Activated naive CD8-positive, alpha-beta T cell (primary cell): ENCODE measurements around the gene RNF152.

Source experiments
- H3K27ac Mint-ChIP-seq: one replicate; pipeline ENCODE4 v1.8.0; 2021; ENCODE audit warnings: mixed read lengths
- H3K27me3 Mint-ChIP-seq: one replicate; pipeline ENCODE4 v1.8.0; 2021; ENCODE audit warnings: mixed read lengths
- H3K36me3 Mint-ChIP-seq: one replicate; pipeline ENCODE4 v1.8.0; 2021; ENCODE audit warnings: mixed read lengths
- H3K4me1 Mint-ChIP-seq: one replicate; pipeline ENCODE4 v1.8.0; 2021; ENCODE audit warnings: low read depth, mixed read lengths
- H3K4me3 Mint-ChIP-seq: one replicate; pipeline ENCODE4 v1.8.0; 2021; ENCODE audit warnings: mild to moderate bottlenecking, mixed read lengths
- H3K9me3 Mint-ChIP-seq: one replicate; pipeline ENCODE4 v1.8.0; 2021; ENCODE audit warnings: low read depth, mixed read lengths

Gene RNF152

DNA sequence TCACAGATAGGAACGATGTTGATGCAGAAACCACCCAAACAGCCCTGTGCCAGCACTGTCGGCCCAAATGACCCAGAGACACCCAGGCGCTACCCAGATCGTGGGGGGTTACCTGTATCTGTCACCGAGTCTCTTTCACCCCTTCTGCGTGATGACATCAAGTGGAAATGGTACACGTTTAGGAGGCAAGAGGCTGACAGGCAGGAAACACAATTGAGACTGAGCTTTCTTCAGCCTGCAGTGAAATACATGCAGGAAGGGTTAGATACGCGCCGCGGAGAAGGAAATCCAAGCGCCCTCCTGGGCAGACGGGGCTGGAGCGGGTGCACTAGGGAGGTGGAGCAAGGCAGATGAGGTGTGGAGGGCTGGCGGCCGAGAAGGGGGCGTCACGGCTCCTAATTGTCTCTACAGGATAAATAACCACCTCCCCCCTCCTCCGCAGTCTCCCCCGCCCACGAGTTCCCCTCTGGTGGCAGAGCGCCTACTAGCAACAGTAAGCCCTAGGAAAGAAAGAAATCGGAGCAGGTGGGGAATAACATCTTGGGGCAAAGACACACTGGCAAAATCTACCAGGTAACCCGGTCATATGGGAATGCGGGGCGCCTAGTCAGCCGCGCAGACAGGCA lies at the start of gene RNF152:
Gene RNF152, minus strand, starts transcription at position 325 of the 626 bp plus-strand sequence. CDS start 76,544 bp downstream, outside the sequence.
- Mint-ChIP-seq H3K4me3 (peak within 1 kb of the TSS; percentile 88), H3K36me3 (no peaks in the 10 kb centered on the region), H3K27me3 (peaks cover 18% of the 10 kb centered on the region), H3K27ac (peak within 1 kb of the TSS; percentile 16), H3K4me1 (peaks cover 10% of the 10 kb centered on the region), H3K9me3 (no peaks in the 10 kb centered on the region)

- Mint-ChIP-seq H3K27ac (no peak overlapping the region), H3K36me3 (peaks cover 3% of the 10 kb centered on the region), H3K27me3 (peaks cover 1% of the 10 kb centered on the region), H3K4me1 (peaks cover 15% of the 10 kb centered on the region), H3K9me3 (peaks cover 4% of the 10 kb centered on the region), H3K4me3 (peak overlapping the region; percentile 2)
These were observed 49.2 kb upstream of the RNF152 start for GRCh38 chr18:61941948-61942471.

- Mint-ChIP-seq H3K27ac (no peak overlapping the region), H3K27me3 (peaks cover 5% of the 10 kb centered on the region), H3K9me3 (peaks cover 4% of the 10 kb centered on the region), H3K36me3 (peaks cover 2% of the 10 kb centered on the region), H3K4me3 (no peak overlapping the region), H3K4me1 (peaks cover 15% of the 10 kb centered on the region)
These were observed 46.4 kb upstream of the RNF152 start for GRCh38 chr18:61939046-61939674.

DNA sequence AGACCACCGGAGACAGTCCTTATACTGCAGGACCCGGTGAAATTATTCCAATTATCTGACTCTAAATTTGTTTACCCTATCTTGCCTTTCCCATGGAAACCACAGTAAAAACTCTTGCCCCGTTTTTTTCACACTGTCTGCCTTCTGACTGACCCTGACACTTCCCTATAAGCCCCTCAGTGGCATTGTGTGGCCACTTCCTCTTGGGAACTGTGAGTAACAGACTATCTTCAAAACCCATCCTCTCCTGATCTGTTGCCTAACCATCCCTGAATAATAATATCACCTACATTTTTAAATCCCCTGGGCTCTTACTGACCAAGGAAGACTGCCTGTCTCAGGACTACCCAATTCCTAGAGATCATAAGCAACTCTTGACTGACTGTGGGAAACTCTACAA lies 42.6 kb upstream of the RNF152 start:
- H3K36me3 Mint-ChIP-seq, result no peaks in the 10 kb centered on the region

DNA sequence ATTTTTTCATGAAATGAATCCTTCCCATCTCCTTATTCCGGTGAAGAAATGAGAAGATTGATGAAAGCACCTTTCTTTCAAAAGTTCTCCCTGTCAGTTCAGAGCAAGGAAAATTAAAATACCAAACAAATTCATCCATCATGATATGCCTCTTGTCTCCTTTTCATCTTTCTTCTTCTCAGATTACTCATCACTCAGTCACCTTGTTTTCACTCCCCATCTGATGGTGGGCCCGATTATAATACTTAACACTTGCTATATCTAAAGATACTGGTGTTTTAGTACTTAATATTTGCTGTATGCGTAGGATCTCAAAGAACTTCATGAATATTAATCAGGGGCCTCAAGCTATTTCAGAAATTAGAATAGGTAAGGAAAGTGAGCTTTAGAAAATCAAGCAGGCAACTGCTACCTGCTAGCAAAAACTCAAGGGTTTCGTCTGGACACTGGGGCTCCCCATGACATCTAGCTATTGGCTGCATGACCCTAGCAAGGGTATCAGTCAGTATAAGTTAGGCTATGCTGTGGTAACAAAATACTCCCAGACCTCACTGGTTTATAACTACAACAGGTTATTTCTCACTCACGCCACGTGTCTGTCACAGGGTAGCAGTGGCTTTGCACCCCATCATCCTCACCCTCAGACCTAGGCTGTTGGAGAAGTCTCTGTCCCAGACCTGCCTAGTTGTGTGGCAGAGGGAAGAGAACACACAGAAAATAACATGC lies 39.0 kb upstream of the RNF152 start:
- Mint-ChIP-seq H3K27ac (no peak overlapping the region), H3K4me3 (no peak overlapping the region), H3K9me3 (peaks cover 4% of the 10 kb centered on the region), H3K27me3 (peaks cover 9% of the 10 kb centered on the region), H3K4me1 (peaks cover 11% of the 10 kb centered on the region), H3K36me3 (no peaks in the 10 kb centered on the region)

More for the DNA sequence above, 42.6 kb upstream of the RNF152 start:
- Mint-ChIP-seq H3K4me1 (no peaks in the 10 kb centered on the region), H3K4me3 (no peak overlapping the region), H3K9me3 (no peaks in the 10 kb centered on the region), H3K27me3 (peaks cover 11% of the 10 kb centered on the region), H3K27ac (no peak overlapping the region)

DNA sequence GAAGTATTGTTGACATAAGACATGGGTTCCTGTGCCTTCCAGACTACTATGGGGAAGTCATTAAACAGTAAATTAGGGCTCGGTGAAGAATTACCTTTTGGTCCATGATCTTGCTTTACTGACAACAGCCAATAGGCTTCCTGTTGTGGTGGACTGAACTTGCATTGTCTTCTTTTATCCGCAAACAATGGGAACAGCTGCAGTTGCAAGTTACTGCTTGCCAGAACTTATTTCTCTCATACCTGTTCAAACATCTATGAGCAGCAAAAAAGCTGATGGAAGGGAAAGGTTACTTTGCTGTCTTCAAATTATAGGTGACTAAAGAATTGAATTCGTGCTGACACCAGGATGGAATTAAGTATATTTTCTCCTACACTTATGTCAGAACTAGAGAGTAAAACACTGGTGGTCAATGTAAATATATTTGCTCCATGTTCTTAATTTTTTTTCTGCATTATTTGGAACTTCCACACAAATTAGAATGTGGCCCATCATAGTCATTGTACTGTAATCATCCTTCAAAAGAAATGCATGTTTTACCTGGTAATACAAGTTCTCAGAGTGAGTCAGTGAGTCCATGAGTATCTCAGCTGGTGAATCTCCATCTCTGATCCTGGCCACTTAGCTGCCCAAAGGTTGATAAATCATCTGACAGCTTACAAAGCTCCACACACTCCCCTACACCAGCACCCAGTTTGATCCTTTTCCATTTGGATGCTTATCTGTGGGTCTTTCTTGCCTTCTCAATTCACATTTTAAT lies 37.3 kb upstream of the RNF152 start:
- Mint-ChIP-seq H3K27me3 (peaks cover 8% of the 10 kb centered on the region), H3K27ac (no peak overlapping the region), H3K4me3 (no peak overlapping the region), H3K9me3 (peaks cover 4% of the 10 kb centered on the region), H3K36me3 (peaks cover 2% of the 10 kb centered on the region), H3K4me1 (peaks cover 24% of the 10 kb centered on the region)

DNA sequence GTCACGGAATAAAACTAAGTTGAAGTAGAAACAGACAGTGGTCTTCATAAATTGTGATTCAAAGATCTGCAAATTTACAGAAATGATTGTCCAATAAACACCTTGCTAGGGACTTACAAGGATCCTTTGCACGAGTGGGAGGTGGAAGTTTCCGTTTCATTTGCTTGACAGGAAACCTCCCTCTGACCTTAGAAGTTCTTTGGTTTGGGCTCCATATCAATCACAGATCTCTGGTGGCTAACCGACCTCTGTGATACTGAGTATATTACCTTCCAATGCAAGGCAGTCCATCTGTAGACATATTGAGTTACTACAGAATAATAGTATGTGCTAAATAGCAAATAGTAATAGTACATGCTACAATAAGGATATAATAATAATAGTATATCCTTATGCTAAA lies 33.7 kb upstream of the RNF152 start:
- peaks cover 4% of the 10 kb centered on the region for H3K9me3 Mint-ChIP-seq
- peaks cover 24% of the 10 kb centered on the region for H3K4me1 Mint-ChIP-seq
- H3K27me3 Mint-ChIP-seq, result peaks cover 2% of the 10 kb centered on the region
- peak overlapping the region; percentile 48 for H3K4me3 Mint-ChIP-seq
- peak overlapping the region; percentile 87 for H3K27ac Mint-ChIP-seq
- H3K36me3 Mint-ChIP-seq, result peaks cover 2% of the 10 kb centered on the region

DNA sequence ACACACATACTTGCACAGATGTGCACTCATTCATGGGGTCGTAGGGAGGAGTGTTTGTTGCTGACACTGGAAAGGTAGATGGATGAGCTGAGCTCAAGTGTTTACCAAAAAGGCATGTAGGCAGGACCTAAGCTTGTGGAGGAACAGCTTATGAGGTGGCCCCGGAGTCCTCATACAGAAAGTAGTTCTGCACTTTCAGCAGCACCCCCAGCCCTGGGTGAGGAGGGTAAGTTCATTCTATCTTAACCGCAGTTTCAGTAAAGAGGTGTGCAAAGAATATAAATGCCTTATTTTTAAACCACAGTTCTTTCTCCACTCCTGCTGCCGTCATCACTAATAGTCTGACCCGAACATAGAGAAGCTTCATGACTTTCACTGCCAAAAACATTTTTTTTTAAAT lies 31.7 kb upstream of the RNF152 start:
- Mint-ChIP-seq H3K27ac (no peak overlapping the region), H3K36me3 (peaks cover 2% of the 10 kb centered on the region), H3K4me1 (peaks cover 24% of the 10 kb centered on the region), H3K9me3 (peaks cover 4% of the 10 kb centered on the region), H3K27me3 (peaks cover 2% of the 10 kb centered on the region), H3K4me3 (no peak overlapping the region)

DNA sequence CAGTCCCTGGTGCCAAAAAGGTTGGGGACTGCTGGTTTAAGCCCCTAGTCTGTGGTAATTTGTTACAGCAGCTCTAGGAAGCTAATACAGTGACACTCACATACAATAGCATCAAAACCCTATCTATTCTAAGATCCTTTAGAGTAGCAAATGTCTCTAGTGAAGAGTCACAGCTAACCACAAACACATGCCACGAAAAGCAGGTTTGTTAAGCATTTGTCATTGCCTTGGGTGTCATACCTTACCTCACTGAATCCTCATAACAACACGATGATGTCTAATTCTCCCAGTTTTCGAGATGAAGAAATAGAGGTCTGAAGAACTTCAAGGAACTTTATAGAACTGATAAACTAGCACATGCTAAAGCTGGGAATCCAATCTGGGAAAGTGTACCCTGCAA lies 29.6 kb upstream of the RNF152 start:
- Mint-ChIP-seq H3K9me3 (no peaks in the 10 kb centered on the region), H3K4me1 (peaks cover 34% of the 10 kb centered on the region), H3K27me3 (no peaks in the 10 kb centered on the region), H3K36me3 (peaks cover 2% of the 10 kb centered on the region), H3K27ac (no peak overlapping the region), H3K4me3 (no peak overlapping the region)

DNA sequence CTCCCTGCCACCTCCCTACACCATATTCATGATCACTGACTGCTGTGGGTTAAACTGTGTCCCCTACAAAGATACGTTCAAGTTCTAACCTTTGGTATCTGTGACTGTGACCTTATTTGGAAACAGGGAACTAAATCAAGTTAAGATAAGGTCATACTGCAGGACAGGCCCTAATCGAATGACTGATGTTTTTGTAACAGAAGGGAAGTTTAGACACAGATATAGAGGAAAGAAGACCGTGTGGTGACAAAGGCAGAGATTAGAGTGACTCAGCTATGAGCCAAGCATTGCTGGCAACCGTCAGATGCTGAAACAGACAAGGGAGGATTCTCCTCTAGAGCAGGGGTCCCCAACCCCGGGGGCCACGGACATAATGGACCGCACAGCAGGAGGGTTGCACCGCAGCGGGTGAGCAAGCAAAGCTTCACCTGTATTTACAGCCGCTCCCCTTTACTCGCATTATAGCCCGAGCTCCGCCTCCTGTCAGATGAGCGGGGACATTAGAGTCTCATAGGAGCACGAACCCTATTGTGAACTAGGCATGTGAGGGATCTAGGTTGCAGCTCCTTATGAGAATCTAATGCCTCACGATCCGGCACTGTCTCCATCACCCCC lies 28.9 kb upstream of the RNF152 start:
- peaks cover 30% of the 10 kb centered on the region for H3K4me1 Mint-ChIP-seq
- no peaks in the 10 kb centered on the region for H3K27me3 Mint-ChIP-seq
- H3K27ac Mint-ChIP-seq, result no peak overlapping the region
- no peak overlapping the region for H3K4me3 Mint-ChIP-seq
- peaks cover 2% of the 10 kb centered on the region for H3K36me3 Mint-ChIP-seq
- H3K9me3 Mint-ChIP-seq, result no peaks in the 10 kb centered on the region

GRCh38 chr18:61917818-61918217 lies 25.0 kb upstream of the RNF152 start:
- H3K9me3 Mint-ChIP-seq, result no peaks in the 10 kb centered on the region
- no peaks in the 10 kb centered on the region for H3K27me3 Mint-ChIP-seq
- no peaks in the 10 kb centered on the region for H3K36me3 Mint-ChIP-seq
- H3K27ac Mint-ChIP-seq, result peak overlapping the region; percentile 72
- H3K4me3 Mint-ChIP-seq, result peak overlapping the region; percentile 5
- H3K4me1 Mint-ChIP-seq, result peaks cover 18% of the 10 kb centered on the region

- H3K4me1 Mint-ChIP-seq, result peaks cover 4% of the 10 kb centered on the region
- H3K36me3 Mint-ChIP-seq, result no peaks in the 10 kb centered on the region
- H3K4me3 Mint-ChIP-seq, result no peak overlapping the region
- no peaks in the 10 kb centered on the region for H3K9me3 Mint-ChIP-seq
- no peak overlapping the region for H3K27ac Mint-ChIP-seq
- H3K27me3 Mint-ChIP-seq, result peaks cover 1% of the 10 kb centered on the region
These were observed 19.7 kb upstream of the RNF152 start for GRCh38 chr18:61912476-61912875.

DNA sequence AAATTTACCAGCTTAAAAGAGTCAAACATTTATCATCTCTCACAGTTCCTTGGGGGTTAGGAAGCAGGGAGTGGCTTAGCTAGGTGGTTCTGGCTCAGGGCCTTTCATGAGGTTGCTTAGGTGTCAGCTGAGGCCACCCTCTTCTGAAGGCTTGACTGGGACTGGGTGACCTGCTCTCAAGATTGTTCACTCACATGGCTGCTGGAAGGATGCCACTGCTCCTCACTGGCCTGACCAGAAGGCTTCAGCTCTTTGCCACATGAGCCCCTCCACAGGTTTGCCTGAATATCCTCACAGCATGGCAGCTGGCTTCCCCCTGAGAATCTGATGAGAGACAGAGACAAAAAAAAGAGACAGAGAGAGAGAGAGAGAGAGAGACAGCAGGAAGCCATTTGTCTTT lies 17.3 kb upstream of the RNF152 start:
- Mint-ChIP-seq H3K36me3 (no peaks in the 10 kb centered on the region), H3K4me3 (no peak overlapping the region), H3K27ac (no peak overlapping the region), H3K4me1 (no peaks in the 10 kb centered on the region), H3K9me3 (no peaks in the 10 kb centered on the region), H3K27me3 (peaks cover 1% of the 10 kb centered on the region)

- H3K27me3 Mint-ChIP-seq, result peaks cover 1% of the 10 kb centered on the region
- no peaks in the 10 kb centered on the region for H3K36me3 Mint-ChIP-seq
- H3K4me3 Mint-ChIP-seq, result no peak overlapping the region
- H3K4me1 Mint-ChIP-seq, result no peaks in the 10 kb centered on the region
- H3K27ac Mint-ChIP-seq, result no peak overlapping the region
- no peaks in the 10 kb centered on the region for H3K9me3 Mint-ChIP-seq
These were observed 15.9 kb upstream of the RNF152 start for GRCh38 chr18:61908661-61909060.
